HG03097 (cell line): ENCODE results near the gene TRMO.

ENCODE experiments used
- ATAC-seq: cut with Tn5 transposase; IDR thresholded peaks from one replicate; pipeline ENCODE4 v1.9.1; 2021; ENCODE audit not compliant: unreplicated experiment, low FRiP score

TRMO gene

DNA sequence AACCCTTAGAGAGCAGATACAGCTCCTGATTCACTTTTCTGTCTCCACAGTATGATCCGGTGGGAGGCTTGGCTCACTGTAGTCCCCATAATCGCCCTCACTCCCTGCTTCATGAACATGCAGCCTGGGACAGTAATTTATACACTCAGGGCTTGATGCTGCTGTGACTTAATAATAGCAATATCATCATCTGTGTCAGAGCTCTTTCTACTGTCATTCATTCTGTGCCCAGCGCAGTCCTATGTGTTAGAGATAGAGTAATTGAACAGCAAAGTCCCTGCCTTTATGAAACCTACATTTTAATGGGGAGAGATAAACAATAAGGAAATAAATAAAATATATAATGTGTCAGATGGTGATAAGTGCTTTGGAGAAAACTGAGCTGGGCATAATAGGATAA, 18.4 kb upstream of the TRMO start:
- no peak for ATAC-seq

DNA sequence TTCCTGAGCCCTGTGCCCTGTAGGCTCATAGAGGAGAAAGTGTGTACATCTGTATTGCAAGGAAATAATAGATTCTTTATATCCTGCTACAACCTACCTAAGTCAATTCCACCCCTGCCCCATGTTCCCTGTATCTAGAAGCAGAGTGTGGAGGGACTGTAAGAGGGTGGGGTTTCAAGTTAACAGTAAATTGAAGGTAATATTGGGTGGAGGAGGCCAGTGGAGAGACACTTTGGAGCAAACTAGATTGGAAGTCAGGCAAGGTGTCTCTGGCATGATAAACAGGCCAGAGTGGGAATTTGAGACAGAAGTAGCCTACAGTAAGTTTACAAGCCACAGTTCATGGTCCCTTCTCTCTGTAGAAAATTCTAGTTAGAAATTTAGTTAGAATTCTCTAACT, 17.9 kb upstream of the TRMO start:
- ATAC-seq: no peak

DNA sequence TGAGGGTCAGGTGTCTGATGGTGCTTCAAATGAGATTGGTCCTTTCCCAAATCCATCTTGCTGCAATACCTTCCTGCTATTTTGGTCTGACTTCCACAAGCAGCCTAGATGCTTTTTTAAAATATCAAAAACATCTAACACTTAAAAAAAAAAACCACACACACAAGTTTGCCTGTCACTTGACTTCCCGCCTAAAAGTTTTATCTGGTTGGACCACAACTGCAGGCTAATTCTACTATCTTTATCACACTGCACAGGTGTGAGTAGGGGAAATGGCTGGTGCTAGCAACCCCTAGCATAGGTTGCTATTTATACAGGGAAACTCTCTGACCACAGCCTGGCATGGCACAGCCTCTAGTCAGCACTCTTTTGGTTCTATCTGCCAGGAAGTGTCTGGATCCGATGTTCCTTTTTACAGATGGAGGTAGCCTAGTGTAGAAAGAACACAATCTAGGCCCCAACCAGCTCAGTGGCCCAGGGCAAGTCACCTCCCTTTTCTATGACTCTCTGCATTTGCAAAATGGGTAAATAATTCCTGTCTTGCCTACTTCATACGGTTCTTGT, 15.9 kb upstream of the TRMO start, which contains the start of gene HEMGN:
Gene HEMGN, minus strand, starts transcription at position 92 of the 564 bp plus-strand sequence. Its CDS starts 36 bp downstream, at position 56.
- ATAC-seq: no peak

DNA sequence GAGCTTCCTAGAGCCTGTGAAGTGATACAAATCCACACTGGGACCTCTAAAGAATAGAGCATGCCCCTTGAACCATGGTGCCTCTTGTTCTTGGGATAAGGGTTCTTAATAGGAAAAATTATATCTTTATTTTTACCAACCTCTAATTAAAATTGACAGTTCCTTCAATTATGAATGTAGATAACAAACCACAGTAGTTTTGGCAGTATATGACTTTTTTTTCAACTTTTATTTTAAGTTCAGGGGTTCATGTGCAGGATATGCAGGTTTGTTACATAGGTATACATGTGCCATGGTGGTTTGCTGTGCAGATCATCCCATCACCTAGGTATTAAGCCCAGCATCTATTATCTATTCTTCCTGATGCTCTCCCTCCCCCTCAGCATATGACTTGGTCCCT, 14.7 kb upstream of the TRMO start:
- ATAC-seq: no peak

DNA sequence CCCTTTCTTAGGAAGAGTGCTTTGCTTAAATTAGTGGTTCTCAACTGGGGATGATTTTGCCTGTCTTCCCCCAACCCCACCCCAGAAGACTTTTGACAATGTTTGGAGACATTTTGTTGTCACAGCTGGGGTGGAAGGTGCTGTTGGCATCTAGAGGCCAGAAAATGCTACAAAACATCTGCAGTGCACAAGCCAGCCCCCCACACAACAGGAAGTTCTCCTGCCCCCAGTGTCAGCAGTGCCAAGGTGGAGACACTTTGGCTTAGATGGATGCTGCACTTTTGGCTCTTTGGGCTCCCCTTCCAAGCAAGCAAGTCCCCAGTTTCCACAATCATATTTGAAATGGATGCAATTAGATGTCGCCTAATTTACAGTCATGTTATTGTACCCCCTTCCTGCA, 13.0 kb upstream of the TRMO start:
- ATAC-seq: no peak

DNA sequence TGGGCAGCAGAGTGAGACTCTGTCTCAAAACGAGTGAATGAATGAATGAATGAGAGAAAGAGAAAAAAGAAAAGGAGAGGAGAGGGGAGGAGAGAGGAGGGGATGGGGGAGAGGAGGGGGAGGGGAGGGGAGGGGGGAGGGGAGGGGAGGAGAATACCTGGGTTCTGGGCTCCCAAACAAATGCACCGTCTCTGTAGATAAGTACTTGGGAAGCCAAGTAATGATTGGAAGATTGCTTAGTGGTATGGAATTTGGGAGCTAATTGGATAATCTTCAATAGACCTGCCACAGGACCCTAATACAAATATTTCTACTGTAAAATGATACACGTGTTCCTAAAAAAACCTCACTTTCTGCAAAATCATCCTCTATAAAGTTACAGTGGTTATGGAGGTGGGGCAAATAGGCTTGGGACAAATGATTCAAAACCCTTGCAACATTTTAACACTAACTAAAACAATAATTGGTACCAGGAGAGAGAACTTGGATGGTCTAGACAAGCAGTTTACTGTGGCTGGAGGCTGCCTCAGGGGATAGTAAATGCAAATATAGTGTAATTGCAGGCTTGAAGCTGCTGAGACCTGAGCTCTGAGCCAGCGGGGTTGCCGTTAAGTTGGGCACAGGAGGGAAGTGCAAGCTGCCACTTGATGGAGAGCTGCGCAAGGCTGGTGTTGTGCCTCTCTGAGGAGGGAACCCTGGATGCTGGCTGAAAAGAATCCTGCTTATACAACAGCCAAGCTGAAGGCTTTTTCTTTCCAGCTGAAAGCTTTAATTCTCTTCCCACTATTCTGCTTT, 12.2 kb upstream of the TRMO start:
- ATAC-seq: no peak

DNA sequence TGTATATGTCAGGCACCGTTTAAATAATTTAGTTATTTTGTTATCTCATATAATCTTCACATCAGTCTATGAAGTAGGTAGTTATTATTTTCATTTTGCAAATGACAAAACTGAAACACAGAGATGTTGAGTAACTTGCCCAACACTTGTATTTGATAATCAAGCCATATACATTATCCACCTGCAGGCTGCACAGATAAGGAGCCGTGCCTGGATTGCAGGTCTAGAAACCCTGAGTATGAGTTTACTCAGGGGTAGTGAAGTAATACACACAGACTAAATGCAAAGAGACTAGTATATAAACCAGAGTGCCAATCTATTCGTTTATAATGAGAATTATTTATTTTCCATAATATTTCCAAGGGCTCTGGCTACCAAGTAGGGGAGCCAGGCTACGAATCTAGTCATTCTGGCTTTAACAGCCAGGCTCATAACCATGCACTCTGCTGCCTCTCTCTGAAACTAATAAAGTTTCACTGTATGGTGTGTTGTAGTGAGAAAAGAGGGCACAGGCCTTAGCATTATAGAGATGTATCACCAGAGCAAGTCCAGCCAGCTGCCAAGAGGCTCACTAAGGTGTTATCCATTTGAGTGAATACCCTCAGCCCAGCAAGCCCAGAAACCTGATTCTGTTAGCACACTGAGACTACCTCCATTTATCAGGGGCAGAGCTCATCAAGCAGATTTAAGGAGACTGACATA, 11.1 kb upstream of the TRMO start:
- ATAC-seq: no peak

DNA sequence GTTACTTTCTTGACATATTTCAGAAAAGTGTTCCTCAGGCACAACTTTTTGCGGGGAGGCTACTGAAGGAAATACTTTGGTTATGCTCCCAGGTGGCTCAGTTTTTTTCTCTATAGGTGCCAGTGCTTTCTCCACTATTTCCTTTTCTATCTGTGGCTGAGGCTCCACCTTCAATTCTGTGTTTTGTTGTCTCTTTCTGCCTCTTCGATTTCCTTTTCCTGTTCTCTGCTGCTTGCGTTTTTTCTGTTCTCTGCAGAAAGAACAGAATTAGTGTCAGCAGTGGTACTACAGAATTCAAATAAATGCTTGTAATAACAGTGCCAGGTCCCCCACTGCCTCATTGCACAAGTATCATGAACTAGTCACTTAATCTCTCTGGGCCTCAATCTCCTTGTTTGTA, 8.7 kb upstream of the TRMO start:
- ATAC-seq: no peak

DNA sequence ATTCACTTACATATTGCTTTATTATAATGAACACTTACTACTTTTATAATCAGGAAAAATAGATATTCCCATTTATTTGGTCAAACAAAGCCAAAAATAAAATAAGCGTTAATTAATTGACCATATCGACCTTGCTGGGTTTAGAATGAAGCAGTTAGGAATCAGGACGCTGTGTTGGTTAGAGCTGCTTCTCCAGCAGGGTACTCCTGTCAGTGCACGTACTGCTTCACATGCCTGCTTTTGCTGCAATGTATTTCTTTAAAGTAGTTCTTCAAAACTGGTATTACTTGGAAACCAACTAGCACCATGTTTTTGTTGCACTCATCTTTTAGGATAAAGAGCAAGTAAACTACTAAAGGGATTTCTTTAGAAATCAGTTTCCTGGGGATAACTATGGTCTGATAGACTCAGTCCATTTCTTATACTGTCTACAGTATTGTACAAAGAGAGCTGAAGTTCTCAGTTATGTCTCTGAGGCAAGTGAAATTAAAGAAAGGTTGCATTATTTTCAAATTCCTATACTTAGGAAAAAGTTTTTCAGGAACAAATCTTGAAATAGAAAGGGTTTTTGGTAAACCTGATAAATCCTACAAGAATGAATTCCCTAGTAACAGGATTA, 6.8 kb upstream of the TRMO start:
- ATAC-seq: no peak

DNA sequence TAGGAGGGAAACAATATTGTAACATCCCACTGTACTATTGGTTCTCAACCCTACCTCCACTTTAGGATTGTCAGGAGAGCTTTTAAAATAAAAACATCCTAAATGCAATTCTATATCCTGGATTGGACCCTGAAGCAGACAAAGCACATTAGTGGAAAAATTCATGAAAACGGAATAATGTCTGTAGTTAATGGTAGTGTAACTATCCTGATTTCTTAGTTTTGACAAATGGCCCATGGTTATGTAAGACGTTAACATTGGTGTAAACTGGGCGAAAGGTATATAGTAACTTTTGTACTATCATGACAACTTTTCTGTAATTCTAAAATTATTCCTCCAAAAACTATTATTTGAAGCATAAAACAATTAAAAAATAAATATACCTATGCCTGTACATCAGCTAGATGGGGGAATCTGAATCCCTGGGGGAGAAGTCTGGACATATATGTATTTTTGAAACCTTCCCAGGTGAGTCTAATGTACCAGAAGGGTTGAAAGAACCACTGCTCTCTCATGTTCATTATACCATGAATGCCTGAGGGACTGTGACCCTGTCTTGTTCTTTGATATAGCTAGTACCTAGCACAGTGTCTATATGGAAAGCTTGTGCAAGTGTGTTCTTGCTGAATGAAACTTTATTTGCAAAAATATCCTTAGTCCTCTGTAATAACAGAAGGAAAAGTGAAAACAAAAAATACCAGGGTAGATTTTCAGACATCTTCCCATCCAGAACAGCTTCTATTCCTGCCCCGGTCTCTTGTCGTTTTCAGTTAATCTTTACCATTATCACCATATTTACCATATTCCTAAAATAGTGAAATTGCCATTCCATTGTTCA, 3.4 kb upstream of the TRMO start:
- no peak for ATAC-seq

DNA sequence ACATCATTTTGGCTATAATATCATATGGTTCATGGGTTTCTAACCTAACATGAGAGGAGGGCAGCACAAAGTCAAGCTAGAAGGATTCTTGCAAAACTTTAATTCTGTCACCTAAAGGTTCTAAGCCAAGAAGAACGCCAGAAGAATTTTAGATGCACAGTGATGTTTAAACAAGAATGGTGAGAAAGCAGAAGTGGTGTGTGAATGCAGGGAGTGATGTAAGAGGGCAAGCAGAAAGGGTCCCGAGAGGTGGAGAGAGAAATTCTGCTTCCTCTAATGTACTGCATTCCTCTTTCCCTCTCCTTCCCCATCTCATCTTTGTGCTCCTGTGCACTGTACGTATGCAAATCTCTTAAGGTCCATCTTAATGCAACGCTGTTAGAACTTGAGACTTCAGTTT, 2.1 kb upstream of the TRMO start:
- ATAC-seq: no peak

DNA sequence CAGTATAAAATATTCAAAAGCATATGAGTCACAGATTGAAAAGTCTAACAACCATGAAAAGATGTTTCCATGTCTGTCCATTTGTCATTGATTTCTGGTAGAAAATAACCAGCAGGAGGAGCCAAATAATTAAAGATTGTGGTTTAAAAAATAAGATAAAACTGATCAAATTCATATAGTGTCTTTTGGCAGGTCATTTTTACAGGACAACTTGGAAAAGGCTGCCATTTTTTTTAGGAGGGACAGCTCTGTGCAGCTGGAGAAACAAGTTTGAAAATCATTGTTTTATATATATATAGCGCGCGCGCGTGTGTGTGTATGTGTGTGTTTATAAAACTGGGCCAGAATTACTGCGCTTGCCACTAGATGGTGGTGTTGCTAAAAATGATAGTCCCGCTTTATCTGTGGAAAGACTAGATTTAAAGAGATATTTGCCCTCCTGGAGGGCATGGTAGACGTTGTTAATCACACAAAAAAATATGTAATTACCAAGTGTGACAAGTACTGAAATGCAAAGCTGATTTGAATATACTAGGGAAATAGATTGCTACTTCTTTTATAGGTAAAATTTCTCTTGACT, 1.3 kb upstream of the TRMO start:
- ATAC-seq: no peak

DNA sequence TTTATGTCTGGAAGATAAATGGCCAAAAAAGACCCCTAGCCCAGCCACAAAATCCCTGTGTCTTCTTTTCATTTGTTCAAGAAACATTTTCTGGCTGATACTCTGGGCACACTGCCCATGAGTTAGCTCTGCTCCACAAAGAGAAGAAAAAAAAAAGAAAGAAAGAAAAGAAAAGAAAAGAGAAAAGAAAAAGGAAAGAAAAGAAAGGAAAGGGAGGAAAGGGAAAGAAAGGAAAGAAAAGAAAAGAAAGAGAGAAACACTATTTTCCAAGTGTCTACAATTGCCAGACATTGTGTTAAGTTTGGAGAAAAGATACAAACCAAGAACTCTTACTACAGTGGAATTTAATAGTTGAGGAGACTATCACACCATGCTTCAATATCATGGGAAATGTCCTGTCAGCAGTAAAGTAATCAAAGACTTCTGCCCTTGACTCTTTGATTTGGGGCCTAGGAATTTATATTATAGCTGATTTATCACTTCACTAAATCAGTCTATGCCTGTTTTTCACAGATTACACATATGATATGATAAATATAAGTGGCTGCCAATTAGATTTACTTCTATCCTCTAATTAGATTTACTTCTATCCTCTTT, 3.0 kb downstream of the TRMO start:
- ATAC-seq: no peak

DNA sequence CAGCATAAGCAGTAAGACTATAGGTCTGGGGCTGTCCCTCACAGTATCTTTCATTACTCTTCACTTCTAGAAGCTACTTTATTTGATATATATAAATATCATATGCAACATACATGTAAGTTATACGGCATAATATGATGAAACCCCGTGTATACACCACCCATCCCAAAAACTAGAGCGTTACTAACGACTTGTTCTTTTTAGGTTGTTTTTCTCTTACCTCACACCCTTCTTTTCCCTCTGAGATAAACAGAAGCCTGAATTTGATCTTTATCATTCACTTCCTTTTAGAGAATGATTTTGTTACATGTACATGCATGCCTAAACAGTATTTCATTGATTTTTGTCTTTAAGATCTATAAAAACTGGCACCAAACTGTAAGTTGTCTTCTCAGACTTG, 3.7 kb downstream of the TRMO start:
- ATAC-seq: no peak

DNA sequence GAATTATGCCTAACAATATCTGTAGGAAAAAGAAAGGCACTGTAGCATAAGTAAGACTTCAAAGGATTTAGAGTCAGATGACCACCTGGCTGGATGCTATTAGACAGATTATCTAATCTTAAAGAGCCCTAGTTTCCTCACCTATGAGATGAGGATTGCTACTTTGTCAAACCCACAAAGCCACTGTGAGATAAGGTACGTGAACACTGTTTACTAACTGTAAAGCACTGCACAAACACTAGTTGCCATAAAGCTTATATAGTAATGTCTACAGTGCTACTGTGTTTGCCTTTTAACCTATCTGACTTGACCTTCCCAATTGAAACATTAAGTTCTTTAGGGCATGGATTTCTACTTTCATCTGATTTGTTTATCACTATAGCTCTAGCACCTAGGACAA, 10.3 kb downstream of the TRMO start:
- no peak for ATAC-seq

DNA sequence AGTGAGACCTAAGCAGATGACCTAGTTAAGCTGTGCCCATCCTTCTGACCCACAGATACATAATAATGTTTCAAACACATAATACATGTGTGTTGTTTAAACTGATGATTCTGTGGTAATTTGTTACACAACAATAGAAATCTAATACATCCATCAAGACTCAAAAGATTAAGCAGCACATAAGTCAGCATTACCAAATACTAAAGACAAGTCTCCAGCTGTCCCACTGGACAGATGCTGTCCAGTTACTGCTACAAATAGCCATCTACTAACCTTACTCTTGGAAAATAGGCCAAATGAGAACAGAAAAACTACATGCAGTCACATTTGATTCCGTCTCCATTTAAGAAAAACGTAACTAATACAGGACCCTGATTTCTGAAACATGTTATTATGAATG, 10.8 kb downstream of the TRMO start:
- no peak for ATAC-seq

DNA sequence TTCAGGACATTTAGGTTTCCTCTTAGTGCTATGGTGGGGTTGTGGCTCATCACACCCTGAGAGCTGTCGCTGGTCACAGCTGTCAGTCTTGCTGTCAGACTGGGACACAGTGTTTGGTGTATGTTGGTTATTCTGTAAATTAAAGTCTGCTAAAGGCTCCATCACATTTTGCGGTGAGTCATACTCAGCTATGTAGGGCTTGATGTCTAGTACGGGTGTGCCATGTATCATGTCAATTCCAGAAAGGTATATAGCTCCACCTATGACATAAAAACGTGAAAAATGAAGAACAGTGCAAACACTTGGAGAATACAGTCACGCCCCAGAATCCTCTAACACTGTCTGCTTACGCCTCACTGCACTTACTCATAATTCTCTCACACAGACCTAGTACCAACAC, 11.9 kb downstream of the TRMO start:
- no peak for ATAC-seq

DNA sequence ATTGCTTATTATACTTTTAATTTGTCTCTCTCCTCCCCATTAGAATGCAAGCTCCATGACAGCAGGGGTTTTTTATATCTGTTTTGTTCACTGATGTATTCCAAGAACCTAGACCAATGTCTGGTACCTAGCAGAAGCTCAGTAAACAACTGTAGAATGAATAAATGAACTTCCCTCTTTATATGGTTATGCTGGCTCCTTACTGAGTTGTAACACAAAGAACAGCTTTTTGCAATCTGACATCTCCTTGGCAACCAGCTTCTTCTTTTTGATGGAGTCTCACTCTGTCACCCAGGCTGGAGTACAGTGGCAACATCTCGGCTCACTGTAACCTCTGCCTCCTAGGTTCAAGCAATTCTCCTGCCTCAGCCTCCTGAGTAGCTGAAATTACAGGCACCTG, 13.6 kb downstream of the TRMO start:
- ATAC-seq: no peak

DNA sequence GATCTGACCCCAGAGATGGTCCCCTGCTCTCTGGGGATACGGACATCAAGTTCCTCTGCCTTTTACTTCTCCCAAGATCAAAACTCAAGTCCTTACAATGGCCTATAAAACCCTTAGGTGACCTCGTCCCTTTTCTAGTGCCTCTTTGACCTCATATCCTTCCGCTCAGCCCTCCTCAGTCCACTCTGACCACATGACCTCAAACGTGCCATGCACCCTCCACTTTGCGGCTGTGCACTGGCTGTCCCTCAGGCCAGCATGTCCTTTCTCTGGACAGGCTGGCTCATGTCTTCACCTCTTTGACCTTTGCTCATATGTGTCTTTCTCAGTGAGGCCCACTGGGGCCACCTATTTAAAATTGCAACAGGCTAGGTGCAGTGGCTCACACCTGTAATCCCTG, 14.7 kb downstream of the TRMO start:
- no peak for ATAC-seq

DNA sequence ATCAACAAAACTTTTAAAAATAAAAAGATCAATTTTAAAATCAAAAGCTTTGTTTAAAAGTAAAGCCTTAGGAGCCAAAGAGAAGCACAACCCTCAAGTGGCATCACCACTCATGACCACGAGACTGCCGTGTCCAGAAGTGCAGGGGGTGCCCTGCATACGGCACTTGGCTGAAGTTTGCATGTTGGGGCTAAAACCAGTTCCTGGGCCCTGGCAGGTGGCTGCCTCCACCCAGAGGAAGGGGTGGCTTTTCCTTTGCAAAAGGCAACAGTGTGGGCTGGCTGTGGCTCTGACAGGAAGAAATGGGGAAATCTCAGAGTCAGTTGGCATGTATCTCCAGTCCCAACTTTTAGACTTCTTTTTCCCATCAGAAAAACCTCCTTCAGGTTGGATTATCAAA, 15.3 kb downstream of the TRMO start:
- ATAC-seq: no peak
